Common myeloid progenitor, CD34-positive (primary cell): ENCODE data around the gene PI4KA.
"Not testable (repeated sequence)": the region's sequence is repeated elsewhere in the genome, so short reads cannot be mapped to it uniquely, and the experiment has no call there.

ENCODE experiments used
- CTCF ChIA-PET: fragments of 350-600 bp; sonication (Branson Sonifier 250); formaldehyde crosslinking; loops from one replicate; lab custom pipeline; 2021; ENCODE audit warnings: antibody characterized with exemption; lab: Charles Lee
- POLR2A ChIA-PET: fragments of 350-600 bp; sonication (Branson Sonifier 250); formaldehyde crosslinking; loops from one replicate; lab custom pipeline; 2021; ENCODE audit warnings: antibody characterized with exemption; lab: Charles Lee
- DNase-seq, 3 donors: peaks; one replicate each; pipeline versions ENCODE4 v3.0.0 to v3.0.0-alpha.2; 2013
- H3K27ac ChIP-seq, 2 experiments: 1 replicate in 1 of 2; 2 replicates in 1 of 2; pipeline ENCODE4 v1.7.0; 2013; ENCODE audit warnings: inconsistent platforms in 2 of 2, low read length in 2 of 2, mild to moderate bottlenecking in 2 of 2, low read depth in 1 of 2, moderate library complexity in 1 of 2; ENCODE audit not compliant: severe bottlenecking in 2 of 2, insufficient read depth in 1 of 2, poor library complexity in 1 of 2
- H3K27me3 ChIP-seq, 5 experiments: replicated peaks in 2 of 5; 1 replicate in 3 of 5; 2 replicates in 2 of 5; pipeline versions ENCODE4 v1.6.1 to v1.7.0; 2013; ENCODE audit warnings: low read length in 4 of 5, mild to moderate bottlenecking in 2 of 5, moderate library complexity in 2 of 5, inconsistent platforms in 1 of 5; ENCODE audit not compliant: insufficient read depth in 5 of 5, control insufficient read depth in 4 of 5
- H3K36me3 ChIP-seq, 4 experiments: 1 replicate in 2 of 4; 2 replicates in 2 of 4; pipeline versions ENCODE4 v1.6.1 to v1.7.0; 2013; ENCODE audit warnings: low read length in 3 of 4, control low read depth in 1 of 4, mild to moderate bottlenecking in 1 of 4; ENCODE audit not compliant: control insufficient read depth in 4 of 4, insufficient read depth in 4 of 4
- H3K4me1 ChIP-seq, 4 experiments: 1 replicate in 3 of 4; 2 replicates in 1 of 4; pipeline versions ENCODE4 v1.6.1 to v1.7.1; 2013; ENCODE audit warnings: low read length in 3 of 4, mild to moderate bottlenecking in 3 of 4, control low read depth in 1 of 4, inconsistent platforms in 1 of 4, moderate library complexity in 1 of 4; ENCODE audit not compliant: control insufficient read depth in 4 of 4, insufficient read depth in 4 of 4; ENCODE audit errors: control extremely low read depth in 1 of 4
- H3K4me3 ChIP-seq, 7 experiments: 1 replicate in 4 of 7; 2 replicates in 3 of 7; pipeline versions ENCODE4 v1.5.1 to v1.7.0; 2013; ENCODE audit warnings: mild to moderate bottlenecking in 7 of 7, low read length in 6 of 7, moderate library complexity in 6 of 7, inconsistent platforms in 2 of 7, low read depth in 2 of 7, control low read depth in 1 of 7; ENCODE audit not compliant: insufficient read depth in 4 of 7, control insufficient read depth in 1 of 7; ENCODE audit errors: extremely low read depth in 1 of 7
- H3K9me3 ChIP-seq, 5 experiments: 1 replicate in 4 of 5; 2 replicates in 1 of 5; pipeline versions ENCODE4 v1.6.1 to v1.7.1; 2013; ENCODE audit warnings: low read length in 4 of 5, mild to moderate bottlenecking in 2 of 5, inconsistent platforms in 1 of 5, low read depth in 1 of 5, moderate library complexity in 1 of 5; ENCODE audit not compliant: control insufficient read depth in 4 of 5, insufficient read depth in 2 of 5; ENCODE audit errors: control extremely low read depth in 1 of 5
- WGBS: methylation state at CpG from one replicate; pipeline ENCODE4 v1.1.5; 2013; ENCODE audit not compliant: insufficient coverage; 5-methylcytosine and 5-hydroxymethylcytosine counted together

Gene PI4KA

GRCh38 chr22:20773793-20774212, 84.8 kb downstream of the PI4KA start, which contains the start of gene SERPIND1:
TSS of gene SERPIND1 (plus strand) at chr22:20774113. CDS start at chr22:20779313, 5,200 bp downstream.
- Histone ChIP-seq H3K27me3 (no peaks in the 10 kb centered on the region), H3K27ac (no peak within 1 kb of the TSS), H3K36me3 (peaks cover 4 to 26% (median 14%) of the 10 kb centered on the region in 4 experiments), H3K4me1 (no peaks in the 10 kb centered on the region), H3K4me3 (no peak within 1 kb of the TSS), H3K9me3 (peaks cover 0 to 6% (median 0%) of the 10 kb centered on the region in 5 experiments)
- WGBS = 100% methylated on average over 3 of the region's 4 CpGs
- ChIA-PET POLR2A (no interaction called here), CTCF (interaction anchor here (1.3 kb wide), 1 partner anchor 11 kb away, joined by 4 read pairs; no protein-coding TSS in a partner anchor)
- DNase-seq = no peak

DNA sequence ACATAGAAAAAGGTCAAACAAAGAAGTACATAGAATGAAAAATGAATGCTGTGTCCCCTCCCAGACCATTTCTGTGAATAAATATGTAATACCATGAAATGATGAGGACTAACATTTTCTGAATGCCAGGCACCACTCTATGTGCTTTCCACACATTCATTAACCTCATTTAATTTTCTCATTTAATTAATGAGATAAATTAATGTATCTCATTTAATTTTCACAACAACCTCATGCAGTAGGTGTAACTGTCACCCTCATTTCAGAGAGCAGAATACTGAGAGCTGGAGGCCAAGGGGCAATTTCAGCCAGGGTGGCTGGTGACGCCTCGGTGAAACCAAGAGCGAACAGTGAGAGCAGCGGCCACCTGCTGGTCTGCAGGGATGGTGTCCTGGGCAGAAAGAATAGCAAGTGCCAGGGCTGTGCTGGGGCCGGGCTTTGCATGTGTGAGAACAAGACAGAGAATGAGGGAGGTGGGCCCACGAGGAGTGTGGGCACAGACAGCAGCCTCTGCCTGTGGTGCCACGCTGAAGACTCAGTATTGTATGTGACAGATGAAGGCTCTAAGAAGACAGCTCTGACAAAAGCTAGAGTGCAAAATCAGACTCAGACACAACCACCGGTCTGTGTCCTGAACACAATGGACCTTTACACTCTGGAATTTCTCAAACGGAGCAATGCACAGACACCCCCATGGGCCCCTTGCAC, 86.5 kb downstream of the PI4KA start:
- ChIA-PET POLR2A (no interaction called here), CTCF (interaction anchor here (0.6 to 2.0 kb wide), 2 partner anchors 11 to 62 kb away, joined by 3 to 7 read pairs; no protein-coding TSS in a partner anchor)
- Histone ChIP-seq H3K9me3 (peaks cover 0 to 8% (median 0%) of the 10 kb centered on the region in 5 experiments), H3K36me3 (peaks cover 4 to 27% (median 13%) of the 10 kb centered on the region in 4 experiments), H3K4me3 (no peak overlapping the region), H3K4me1 (no peaks in the 10 kb centered on the region), H3K27ac (no peak overlapping the region), H3K27me3 (no peaks in the 10 kb centered on the region)
- WGBS = over 99% methylated on average over 9 of the region's 9 CpGs
- no peak for DNase-seq

- H3K4me1 ChIP-seq, H3K4me3 ChIP-seq, POLR2A ChIA-PET, CTCF ChIA-PET, DNase-seq, H3K27ac ChIP-seq, H3K9me3 ChIP-seq, H3K27me3 ChIP-seq: not testable (repeated sequence)
- WGBS = 96% methylated on average over 4 of the region's 9 CpGs
- peaks cover 11 to 42% (median 26%) of the 10 kb centered on the region in 4 experiments for H3K36me3 ChIP-seq
Observed at GRCh38 chr22:20769496-20769826, 89.2 kb downstream of the PI4KA start.

DNA sequence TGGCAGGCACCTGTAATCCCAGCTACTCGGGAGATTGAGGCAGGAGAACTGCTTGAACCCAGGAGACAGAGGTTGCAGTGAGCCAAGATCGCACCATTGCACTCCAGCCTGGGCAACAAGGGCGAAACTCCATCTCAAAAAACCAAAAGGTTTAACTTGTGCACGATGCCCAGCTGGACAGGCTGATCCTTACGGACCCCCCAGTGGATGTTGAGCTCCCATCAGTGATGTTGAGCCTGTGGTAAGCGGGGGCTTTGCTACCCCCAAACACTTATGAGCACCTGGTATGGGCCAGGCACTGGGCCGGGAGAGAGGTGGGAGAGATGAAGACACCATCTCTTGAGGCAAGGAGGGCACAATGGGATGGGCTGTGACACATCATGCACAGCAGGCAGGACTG, 92.1 kb downstream of the PI4KA start:
- H3K4me3 ChIP-seq = no peak overlapping the region
- no peaks in the 10 kb centered on the region for H3K4me1 ChIP-seq
- ChIA-PET POLR2A (no interaction called here), CTCF (interaction anchor here (0.6 kb wide), 1 partner anchor 38 kb away, joined by 3 read pairs; no protein-coding TSS in a partner anchor)
- WGBS = 100% methylated on average over 6 of the region's 7 CpGs
- H3K27ac ChIP-seq = no peak overlapping the region
- no peaks in the 10 kb centered on the region for H3K27me3 ChIP-seq
- DNase-seq = no peak
- H3K36me3 ChIP-seq = peaks cover 12 to 57% (median 40%) of the 10 kb centered on the region in 4 experiments
- peaks cover 0 to 8% (median 0%) of the 10 kb centered on the region in 5 experiments for H3K9me3 ChIP-seq

GRCh38 chr22:20765938-20766337, 92.7 kb downstream of the PI4KA start:
- Histone ChIP-seq H3K36me3 (peaks cover 12 to 62% (median 43%) of the 10 kb centered on the region in 4 experiments), H3K27ac (no peak overlapping the region), H3K27me3 (no peaks in the 10 kb centered on the region), H3K9me3 (peaks cover 0 to 8% (median 0%) of the 10 kb centered on the region in 5 experiments), H3K4me1 (no peaks in the 10 kb centered on the region), H3K4me3 (no peak overlapping the region)
- DNase-seq = no peak
- WGBS = 90% methylated on average over 2 of the region's 2 CpGs
- CTCF ChIA-PET = interaction anchor here (0.6 kb wide), 1 partner anchor 39 kb away, joined by 3 read pairs; no protein-coding TSS in a partner anchor
- POLR2A ChIA-PET = no interaction called here

DNA sequence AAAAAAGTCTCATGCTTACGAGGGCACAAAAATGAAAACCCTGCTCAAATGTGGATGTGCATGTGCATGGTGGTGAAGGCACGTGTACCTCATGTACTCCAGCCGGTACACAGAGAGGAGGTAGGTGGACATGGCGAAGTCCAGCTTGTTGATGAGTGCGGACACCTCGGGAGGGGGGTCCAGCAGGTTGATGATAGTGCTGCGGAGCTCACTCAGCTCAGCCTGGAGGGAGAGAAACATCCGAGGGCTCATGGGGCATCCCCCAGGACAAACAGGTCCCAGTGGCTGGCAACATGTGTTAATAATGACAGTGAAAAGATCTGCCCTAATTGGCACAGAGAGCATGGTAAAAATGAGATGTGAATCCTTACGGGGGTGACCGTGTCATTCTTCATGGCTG, 93.9 kb downstream of the PI4KA start:
- Histone ChIP-seq H3K36me3 (peaks cover 15 to 66% (median 47%) of the 10 kb centered on the region in 4 experiments), H3K27me3 (no peaks in the 10 kb centered on the region), H3K4me1 (no peaks in the 10 kb centered on the region), H3K9me3 (peaks cover 0 to 8% (median 0%) of the 10 kb centered on the region in 5 experiments), H3K27ac (no peak overlapping the region), H3K4me3 (no peak overlapping the region)
- CTCF ChIA-PET = interaction anchor here (1.4 kb wide), 1 partner anchor 19 kb away, joined by 3 read pairs; no protein-coding TSS in a partner anchor
- 96% methylated on average over 10 of the region's 10 CpGs for WGBS
- no peak for DNase-seq
- POLR2A ChIA-PET = no interaction called here

DNA sequence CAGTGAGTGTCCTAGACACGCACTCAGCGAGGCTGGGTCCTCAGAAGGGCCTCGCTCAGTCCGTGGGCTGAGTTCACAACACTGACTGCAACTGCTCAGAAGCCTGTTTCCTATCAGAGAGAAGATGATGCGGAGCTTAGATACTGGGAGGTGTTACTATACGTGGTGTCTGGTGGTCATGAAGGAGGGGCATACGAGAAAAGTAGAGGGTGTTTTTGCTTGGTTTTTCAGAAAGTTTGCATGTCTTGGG, 94.2 kb downstream of the PI4KA start:
- WGBS = 100% methylated on average over 6 of the region's 7 CpGs
- Histone ChIP-seq H3K27ac (no peak overlapping the region), H3K27me3 (no peaks in the 10 kb centered on the region), H3K4me3 (no peak overlapping the region), H3K4me1 (no peaks in the 10 kb centered on the region), H3K9me3 (peaks cover 0 to 6% (median 0%) of the 10 kb centered on the region in 5 experiments), H3K36me3 (peaks cover 15 to 63% (median 46%) of the 10 kb centered on the region in 4 experiments)
- CTCF ChIA-PET = interaction anchor here (1.4 kb wide), 1 partner anchor 19 kb away, joined by 3 read pairs; no protein-coding TSS in a partner anchor
- POLR2A ChIA-PET = no interaction called here
- no peak for DNase-seq
